Activated CD8-positive, alpha-beta memory T cell treated with anti-CD3 and anti-CD28 coated beads, Interleukin-2, amount 50 U/mL, for 24 hours (primary cell): Measurements from ENCODE around the gene DHX30.

Experiments
- DNase-seq: peaks from one replicate; pipeline ENCODE4 v3.0.0-alpha.2; 2020; ENCODE audit errors: extremely low read depth

The DHX30 gene

GRCh38 chr3:47852604-47853602, 50.0 kb downstream of the DHX30 start:
- no peak for DNase-seq

- no peak for DNase-seq
Measured at GRCh38 chr3:47854267-47854666, 51.3 kb downstream of the DHX30 start.

- no peak for DNase-seq
Measured at GRCh38 chr3:47854720-47855455, 52.0 kb downstream of the DHX30 start.

DNA sequence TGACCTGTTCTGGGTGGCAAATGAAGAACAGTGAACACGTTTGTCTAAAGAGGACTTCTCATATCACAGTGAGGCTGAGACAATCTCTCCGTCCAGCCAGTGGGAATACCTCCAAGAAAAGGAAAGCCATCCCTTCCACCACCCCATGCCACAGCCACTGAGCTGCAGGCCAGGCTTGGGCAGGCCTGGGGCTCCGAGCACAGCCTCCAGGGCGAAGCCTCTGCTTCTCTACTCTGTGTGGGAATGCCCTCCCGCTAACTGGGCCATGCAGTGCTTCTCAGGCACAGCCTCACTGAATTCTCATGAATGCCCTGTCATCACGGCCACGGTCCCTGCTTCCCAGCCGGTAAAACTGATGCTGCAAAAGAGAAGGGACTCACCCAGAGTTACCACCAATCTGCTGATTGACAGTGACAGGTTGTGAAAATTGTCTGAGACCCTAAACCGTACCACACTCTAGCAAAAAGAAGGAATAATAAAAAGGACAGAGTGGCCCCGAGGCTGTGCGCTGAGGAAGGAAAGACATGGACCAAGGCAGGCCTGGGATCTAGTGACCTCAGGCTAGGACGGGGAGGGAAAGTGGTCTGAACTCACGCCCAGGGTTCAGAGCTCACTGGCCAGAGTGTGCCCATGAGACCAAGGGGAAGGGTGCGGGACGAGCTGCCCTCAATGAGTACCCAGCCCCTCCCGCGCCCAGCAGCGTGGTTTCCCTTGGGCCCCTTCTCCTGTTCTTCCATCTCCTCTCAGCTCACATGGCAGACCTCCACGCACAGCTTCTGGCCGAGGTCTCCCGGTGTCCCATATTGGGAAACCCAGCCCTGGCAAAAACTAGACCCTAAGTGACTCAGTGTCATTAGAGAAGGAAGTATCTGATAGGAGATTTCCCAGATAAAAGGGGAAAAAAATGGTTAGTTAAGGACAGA, 52.8 kb downstream of the DHX30 start:
- DNase-seq = no peak

DNA sequence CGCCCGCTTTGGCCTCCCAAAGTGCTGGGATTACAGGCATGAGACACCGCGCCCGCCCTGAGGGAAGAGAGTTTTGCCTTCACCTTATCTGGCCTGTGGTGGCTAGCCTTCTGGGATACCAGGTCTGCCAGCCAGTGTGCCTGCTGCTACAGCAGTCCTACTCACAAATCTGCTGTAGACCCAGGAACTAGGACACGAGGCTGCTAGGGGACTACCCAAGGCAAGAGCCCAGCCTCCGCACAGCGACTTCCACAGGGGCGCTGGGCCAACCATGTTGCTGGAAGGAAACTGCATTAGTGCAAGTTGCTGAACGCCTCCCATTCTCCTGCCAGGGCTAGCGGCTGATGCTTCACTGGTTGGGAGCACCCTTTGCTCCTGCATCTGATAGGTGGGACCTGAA, 53.7 kb downstream of the DHX30 start:
- DNase-seq = no peak

DNA sequence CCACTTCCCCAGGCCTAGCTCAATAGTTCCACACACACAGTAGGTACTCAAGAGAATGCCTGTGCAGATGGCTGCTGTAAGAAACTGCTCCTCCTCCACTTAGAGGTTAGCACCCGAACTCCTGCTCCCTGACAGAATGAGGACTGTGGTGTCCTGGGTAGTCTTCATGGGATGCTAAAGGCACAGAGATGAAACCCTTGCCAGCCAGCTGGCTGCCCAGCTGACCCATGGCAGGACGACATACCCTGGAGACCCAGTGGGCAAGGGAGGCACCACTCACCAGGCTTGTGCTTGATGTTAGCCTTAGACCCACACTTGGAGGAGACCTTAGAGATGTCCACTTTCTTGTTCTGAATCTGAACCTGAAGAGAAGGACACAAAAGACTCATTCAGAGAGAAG, 54.2 kb downstream of the DHX30 start:
- no peak for DNase-seq

DNA sequence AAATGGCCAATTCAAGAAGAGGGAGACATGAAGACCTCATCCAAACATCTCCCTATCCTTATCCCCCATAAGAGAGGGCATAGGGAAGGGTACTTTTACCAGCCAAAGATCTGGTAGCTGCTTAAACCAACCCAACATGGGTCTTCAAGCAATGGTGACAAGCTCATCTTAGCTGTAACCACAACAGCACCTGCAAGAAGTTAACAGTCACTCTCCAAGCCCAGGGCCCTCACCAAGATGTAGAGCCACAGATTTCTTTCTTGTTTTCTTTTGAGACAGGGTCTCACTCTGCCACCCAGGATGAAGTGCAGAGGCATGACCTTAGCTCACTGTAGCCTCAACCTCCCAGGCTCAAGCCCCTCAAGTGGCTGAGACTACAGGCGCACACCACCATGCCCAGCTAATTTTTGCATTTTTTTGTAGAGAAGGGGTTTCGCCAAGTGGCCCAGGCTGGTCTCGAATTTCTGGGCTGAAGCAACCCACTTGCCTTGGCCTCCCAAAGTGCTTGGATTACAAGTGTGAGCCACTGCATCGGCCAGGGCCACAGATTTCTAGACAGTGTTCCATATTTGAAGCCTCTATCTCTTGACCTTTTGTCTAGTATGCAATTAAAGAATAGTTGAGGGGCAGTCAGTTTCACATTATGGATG, 57.1 kb downstream of the DHX30 start:
- no peak for DNase-seq

- no peak for DNase-seq
Measured at GRCh38 chr3:47863391-47864128, 60.6 kb downstream of the DHX30 start.

GRCh38 chr3:47865192-47865591, 62.3 kb downstream of the DHX30 start:
- DNase-seq = no peak

- no peak for DNase-seq
Measured at GRCh38 chr3:47867451-47868044, 64.6 kb downstream of the DHX30 start.

DNA sequence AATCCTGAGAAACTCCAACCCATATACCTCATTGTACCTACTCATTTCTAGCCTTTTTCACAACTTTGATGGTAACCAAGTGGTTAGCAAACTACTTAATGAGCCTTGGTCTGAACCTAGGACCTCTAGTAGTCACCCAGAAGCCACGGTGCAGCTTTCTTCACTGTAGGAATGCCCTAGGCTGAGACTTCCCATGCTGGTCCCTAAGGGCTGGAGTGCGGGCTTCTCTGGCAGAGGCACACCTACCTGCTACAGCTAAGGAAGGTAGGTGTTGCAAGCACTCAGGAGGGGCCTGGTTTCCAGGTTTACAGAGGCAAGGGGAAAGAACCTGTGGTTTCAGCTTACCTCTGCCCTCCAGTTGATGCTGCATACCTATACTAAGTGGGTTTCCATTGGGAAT, 65.4 kb downstream of the DHX30 start:
- no peak for DNase-seq

DNA sequence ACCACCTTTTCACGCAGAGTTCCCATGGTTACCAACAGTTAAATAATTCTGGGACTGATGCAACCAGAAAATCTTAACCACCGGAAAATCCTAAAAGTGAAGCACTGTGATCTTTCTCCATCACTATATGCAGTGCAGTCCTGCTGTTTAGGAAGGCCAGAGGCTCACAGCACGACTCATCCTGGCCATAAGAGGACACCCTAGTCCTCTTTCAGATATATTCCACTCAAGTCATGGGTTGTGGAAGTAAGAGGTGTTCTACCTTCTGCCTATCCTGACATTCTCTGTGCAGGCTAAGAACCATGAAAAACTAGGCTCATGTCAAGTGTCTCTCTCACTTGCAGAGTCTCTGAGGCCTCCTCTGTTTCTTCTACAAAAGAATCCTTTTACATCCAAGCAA, 67.2 kb downstream of the DHX30 start:
- DNase-seq = no peak

- DNase-seq = no peak
Measured at GRCh38 chr3:47870702-47871260, 67.8 kb downstream of the DHX30 start.

- no peak for DNase-seq
Measured at GRCh38 chr3:47871389-47871788, 68.5 kb downstream of the DHX30 start.

DNA sequence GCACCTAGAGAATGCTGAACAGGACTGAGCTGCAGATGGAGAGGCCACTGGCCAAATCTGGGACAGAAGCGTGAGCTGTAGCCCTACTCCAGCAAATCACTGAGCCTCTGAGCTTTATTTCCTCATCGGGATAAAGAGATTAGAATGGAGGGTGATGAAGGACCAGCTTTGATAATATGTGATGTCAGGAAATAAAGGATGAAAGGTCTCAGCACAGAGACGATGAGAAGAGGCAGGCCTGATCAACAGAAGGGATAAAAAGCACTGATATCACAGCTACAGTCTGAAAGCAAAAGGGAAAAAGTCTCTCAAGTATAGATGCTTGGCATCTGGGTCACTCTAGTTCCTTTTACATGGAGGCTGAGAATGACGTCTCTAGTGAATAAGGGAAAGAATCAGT, 70.0 kb downstream of the DHX30 start:
- no peak for DNase-seq

DNA sequence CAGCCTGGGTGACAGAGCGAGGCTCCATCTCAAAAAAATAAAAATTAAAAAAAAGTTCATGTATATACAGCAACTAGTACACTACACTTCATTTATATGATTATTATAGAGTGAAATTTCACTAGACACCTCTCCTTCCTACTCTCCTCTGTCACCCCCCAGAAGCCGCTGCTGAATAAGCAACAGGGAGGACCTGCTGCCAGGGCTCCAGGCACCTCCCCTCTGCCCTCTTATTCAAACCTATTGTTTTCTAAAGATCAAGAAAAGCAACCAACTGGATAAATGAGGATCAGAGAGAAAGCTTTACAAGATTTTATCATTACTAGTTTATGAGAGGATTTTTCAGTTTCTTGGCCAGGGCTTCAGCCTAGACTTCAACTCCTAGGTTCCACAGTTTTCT, 71.5 kb downstream of the DHX30 start:
- DNase-seq = no peak

- no peak for DNase-seq
Measured at GRCh38 chr3:47874913-47875312, 72.0 kb downstream of the DHX30 start.

DNA sequence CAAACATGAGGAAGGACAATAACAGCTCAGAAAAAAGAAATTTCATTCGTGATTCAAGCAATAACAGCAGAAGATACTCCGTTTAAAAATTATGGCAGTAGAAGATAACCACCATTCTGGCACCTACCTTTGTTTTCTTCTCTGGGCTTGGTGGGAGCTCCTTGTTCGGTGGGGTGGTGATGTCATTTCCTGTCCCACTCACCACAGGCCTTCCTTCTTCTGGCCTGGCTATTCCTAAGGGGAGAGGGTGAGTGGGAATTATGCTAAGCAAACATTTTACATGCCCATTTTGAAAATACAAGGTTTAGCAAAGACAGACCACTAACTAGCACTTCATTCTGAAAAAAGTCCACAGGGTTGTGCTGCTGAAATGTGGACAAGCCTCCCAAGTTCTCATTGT, 74.4 kb downstream of the DHX30 start:
- no peak for DNase-seq

DNA sequence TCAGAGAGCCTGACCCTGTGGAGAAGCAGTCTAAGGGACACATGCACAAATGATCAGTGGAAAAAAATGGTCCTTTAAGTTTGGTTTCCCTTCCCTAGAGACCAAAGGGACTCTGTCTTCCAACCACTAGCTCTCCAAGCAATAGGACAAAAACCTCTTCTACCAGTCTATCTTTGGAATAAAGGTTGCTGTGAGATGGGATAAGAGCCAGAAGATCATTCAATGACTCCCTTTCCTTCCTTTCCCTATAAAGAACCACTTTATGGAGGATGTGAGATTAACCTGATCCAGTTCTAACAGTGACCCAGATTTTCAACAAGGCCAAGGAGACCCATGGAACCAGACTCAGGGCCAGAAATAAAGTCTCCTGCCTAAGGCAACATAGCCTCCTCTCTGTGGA, 74.8 kb downstream of the DHX30 start:
- no peak for DNase-seq

GRCh38 chr3:47882338-47882737, 79.4 kb downstream of the DHX30 start:
- DNase-seq = no peak
